ENCODE data around the gene NPAS3. TPM values are rescaled to one million over a fixed set of nuclear protein-coding genes. Genes with fewer than 3 reads are reported as not detected.

Gene NPAS3
- total RNA-seq, 1 donor from 2014 or later: 0.07 TPM

- DNase-seq (ENCODE audit: low read depth, low spot score): no peak
Measured at GRCh38 chr14:33010495-33010894, 71.8 kb downstream of the NPAS3 start.

- DNase-seq (ENCODE audit: low read depth, low spot score): no peak
Measured at GRCh38 chr14:33014710-33015109, 76.0 kb downstream of the NPAS3 start.

- DNase-seq (ENCODE audit: low read depth, low spot score): no peak
Measured at GRCh38 chr14:33016613-33017012, 77.9 kb downstream of the NPAS3 start.

- no peak for DNase-seq (ENCODE audit: low read depth, low spot score)
Measured at GRCh38 chr14:33017016-33017415, 78.3 kb downstream of the NPAS3 start.

- DNase-seq (ENCODE audit: low read depth, low spot score): no peak
Measured at GRCh38 chr14:33019346-33019745, 80.7 kb downstream of the NPAS3 start.

- no peak for DNase-seq (ENCODE audit: low read depth, low spot score)
Measured at GRCh38 chr14:33026850-33027430, 88.3 kb downstream of the NPAS3 start.

GRCh38 chr14:33029511-33029910, 90.8 kb downstream of the NPAS3 start:
- DNase-seq (ENCODE audit: low read depth, low spot score): no peak

GRCh38 chr14:33030386-33030785, 91.7 kb downstream of the NPAS3 start:
- no peak for DNase-seq (ENCODE audit: low read depth, low spot score)

GRCh38 chr14:33035416-33036194, 96.9 kb downstream of the NPAS3 start:
- no peak for DNase-seq (ENCODE audit: low read depth, low spot score)

GRCh38 chr14:33039311-33039710, 100.6 kb downstream of the NPAS3 start:
- no peak for DNase-seq (ENCODE audit: low read depth, low spot score)

GRCh38 chr14:33040372-33041140, 101.9 kb downstream of the NPAS3 start:
- no peak for DNase-seq (ENCODE audit: low read depth, low spot score)

GRCh38 chr14:33042591-33042990, 103.9 kb downstream of the NPAS3 start:
- no peak for DNase-seq (ENCODE audit: low read depth, low spot score)

GRCh38 chr14:33045760-33046159, 107.1 kb downstream of the NPAS3 start:
- DNase-seq (ENCODE audit: low read depth, low spot score): no peak

GRCh38 chr14:33052943-33053342, 114.3 kb downstream of the NPAS3 start:
- DNase-seq (ENCODE audit: low read depth, low spot score): no peak

- no peak for DNase-seq (ENCODE audit: low read depth, low spot score)
Measured at GRCh38 chr14:33056213-33056612, 117.5 kb downstream of the NPAS3 start.

- DNase-seq (ENCODE audit: low read depth, low spot score): no peak
Measured at GRCh38 chr14:33057585-33057984, 118.9 kb downstream of the NPAS3 start.

- no peak for DNase-seq (ENCODE audit: low read depth, low spot score)
Measured at GRCh38 chr14:33061667-33062325, 123.1 kb downstream of the NPAS3 start.

- no peak for DNase-seq (ENCODE audit: low read depth, low spot score)
Measured at GRCh38 chr14:33062476-33062875, 123.8 kb downstream of the NPAS3 start.

- DNase-seq (ENCODE audit: low read depth, low spot score): no peak
Measured at GRCh38 chr14:33062881-33063280, 124.2 kb downstream of the NPAS3 start.

GRCh38 chr14:33063521-33063920, 124.8 kb downstream of the NPAS3 start:
- no peak for DNase-seq (ENCODE audit: low read depth, low spot score)

GRCh38 chr14:33065634-33066033, 127.0 kb downstream of the NPAS3 start:
- DNase-seq (ENCODE audit: low read depth, low spot score): no peak

GRCh38 chr14:33068040-33068439, 129.4 kb downstream of the NPAS3 start:
- no peak for DNase-seq (ENCODE audit: low read depth, low spot score)
